ENCODE measurements around the gene ODR4. TPM values are rescaled to one million over a fixed set of nuclear protein-coding genes. Genes with fewer than 3 reads are reported as not detected.
"Not testable (repeated sequence)": the region's sequence is repeated elsewhere in the genome, so short reads cannot be mapped to it uniquely, and the experiment has no call there.

Gene ODR4
- total RNA-seq (2014; rRNA removed; shearing (Covaris generic)): 15.7 and 16.2 TPM in 2 replicates

GRCh38 chr1:186375152-186375928, at the start of gene ODR4, which contains the start of gene TPR:
Gene ODR4 (plus strand): TSS chr1:186375838. CDS start chr1:186379786, 3,948 bp downstream.
Gene TPR (minus strand): TSS chr1:186375253. CDS start chr1:186375028, 225 bp downstream.
- peak; percentile 98 for DNase-seq (ENCODE audit: low read depth)

GRCh38 chr1:186326009-186326408, 49.6 kb upstream of the ODR4 start:
- DNase-seq (ENCODE audit: low read depth): no peak

GRCh38 chr1:186327331-186327730, 48.3 kb upstream of the ODR4 start:
- no peak for DNase-seq (ENCODE audit: low read depth)

- DNase-seq (ENCODE audit: low read depth): no peak
Measured at GRCh38 chr1:186330758-186331157, 44.9 kb upstream of the ODR4 start.

- no peak for DNase-seq (ENCODE audit: low read depth)
Measured at GRCh38 chr1:186337554-186337953, 38.1 kb upstream of the ODR4 start.

- no peak for DNase-seq (ENCODE audit: low read depth)
Measured at GRCh38 chr1:186340772-186341171, 34.9 kb upstream of the ODR4 start.

- DNase-seq (ENCODE audit: low read depth): not testable (repeated sequence)
Measured at GRCh38 chr1:186347837-186348691, 27.6 kb upstream of the ODR4 start.

GRCh38 chr1:186374303-186375151, 1.1 kb upstream of the ODR4 start:
- peak; percentile 21 for DNase-seq (ENCODE audit: low read depth)

GRCh38 chr1:186375929-186376319, 286 bp downstream of the ODR4 start:
- no peak for DNase-seq (ENCODE audit: low read depth)

- DNase-seq (ENCODE audit: low read depth): no peak
Measured at GRCh38 chr1:186386725-186387383, 11.2 kb downstream of the ODR4 start.

GRCh38 chr1:186390925-186391324, 15.3 kb downstream of the ODR4 start:
- DNase-seq (ENCODE audit: low read depth): no peak

GRCh38 chr1:186391841-186392240, 16.2 kb downstream of the ODR4 start:
- no peak for DNase-seq (ENCODE audit: low read depth)

GRCh38 chr1:186392711-186393110, 17.1 kb downstream of the ODR4 start:
- not testable (repeated sequence) for DNase-seq (ENCODE audit: low read depth)

GRCh38 chr1:186401446-186401845, 25.8 kb downstream of the ODR4 start:
- DNase-seq (ENCODE audit: low read depth): not testable (repeated sequence)

- DNase-seq (ENCODE audit: low read depth): no peak
Measured at GRCh38 chr1:186403632-186404031, 28.0 kb downstream of the ODR4 start.

GRCh38 chr1:186404454-186405051, 28.9 kb downstream of the ODR4 start:
- peak; percentile 15 for DNase-seq (ENCODE audit: low read depth)

GRCh38 chr1:186409091-186409490, 33.5 kb downstream of the ODR4 start:
- peak; percentile 1 for DNase-seq (ENCODE audit: low read depth)

GRCh38 chr1:186413319-186413718, 37.7 kb downstream of the ODR4 start:
- DNase-seq (ENCODE audit: low read depth): no peak

GRCh38 chr1:186418503-186418902, 42.9 kb downstream of the ODR4 start:
- DNase-seq (ENCODE audit: low read depth): no peak

- DNase-seq (ENCODE audit: low read depth): no peak
Measured at GRCh38 chr1:186420311-186420710, 44.7 kb downstream of the ODR4 start.

- peak; percentile 10 for DNase-seq (ENCODE audit: low read depth)
Measured at GRCh38 chr1:186420923-186421322, 45.3 kb downstream of the ODR4 start.
